GM20431 (cell line): ENCODE results near the gene ENPP4.
"Not testable (repeated sequence)": the region's sequence is repeated elsewhere in the genome, so short reads cannot be mapped to it uniquely, and the experiment has no call there.

ENCODE experiments used
- in situ Hi-C: fragments of 300-500 bp; cut with MseI, MboI; formaldehyde crosslinking; loops from one replicate; pipeline ENCODE4 v1.15.0; 2020; ENCODE audit warnings: low sequenced_read_pairs; ENCODE audit not compliant: unreplicated experiment

Gene ENPP4

GRCh38 chr6:46129629-46130511 lies at the start of gene ENPP4:
Gene ENPP4 (plus strand): TSS chr6:46129989. CDS start chr6:46139584, 9,595 bp downstream.
- in situ Hi-C loops = no loop called here

GRCh38 chr6:46080111-46080510 lies 49.7 kb upstream of the ENPP4 start:
- in situ Hi-C loops = loop anchor here (25.0 kb wide), 2 partner anchors 332 to 557 kb away; no protein-coding TSS in a partner anchor

- in situ Hi-C loops = loop anchor here (25.0 kb wide), 2 partner anchors 327 to 552 kb away; no protein-coding TSS in a partner anchor
Measured at GRCh38 chr6:46085688-46086087, 44.1 kb upstream of the ENPP4 start.

GRCh38 chr6:46090115-46091079 lies 39.4 kb upstream of the ENPP4 start:
- in situ Hi-C loops = loop anchor here (25.0 kb wide), 2 partner anchors 322 to 547 kb away; no protein-coding TSS in a partner anchor

- in situ Hi-C loops = loop anchor here (25.0 kb wide), 2 partner anchors 321 to 546 kb away; no protein-coding TSS in a partner anchor
Measured at GRCh38 chr6:46091080-46091478, 38.7 kb upstream of the ENPP4 start.

GRCh38 chr6:46095251-46095650 lies 34.5 kb upstream of the ENPP4 start:
- in situ Hi-C loops = loop anchor here (25.0 kb wide), 2 partner anchors 317 to 542 kb away; no protein-coding TSS in a partner anchor

- in situ Hi-C loops = loop anchor here (25.0 kb wide), 2 partner anchors 315 to 540 kb away; no protein-coding TSS in a partner anchor
Measured at GRCh38 chr6:46097366-46097765, 32.4 kb upstream of the ENPP4 start.

GRCh38 chr6:46098678-46099077 lies 31.1 kb upstream of the ENPP4 start:
- in situ Hi-C loops = loop anchor here (25.0 kb wide), 2 partner anchors 314 to 539 kb away; no protein-coding TSS in a partner anchor

- in situ Hi-C loops = loop anchor here (25.0 kb wide), 2 partner anchors 312 to 537 kb away; no protein-coding TSS in a partner anchor
Measured at GRCh38 chr6:46099952-46100351, 29.8 kb upstream of the ENPP4 start.

- in situ Hi-C loops = no loop called here
Measured at GRCh38 chr6:46102123-46102522, 27.7 kb upstream of the ENPP4 start.

GRCh38 chr6:46103441-46104115 lies 26.2 kb upstream of the ENPP4 start:
- in situ Hi-C loops = no loop called here

GRCh38 chr6:46104209-46104608 lies 25.6 kb upstream of the ENPP4 start:
- in situ Hi-C loops = no loop called here

GRCh38 chr6:46105568-46105967 lies 24.2 kb upstream of the ENPP4 start:
- in situ Hi-C loops = no loop called here

GRCh38 chr6:46113370-46113769 lies 16.4 kb upstream of the ENPP4 start:
- in situ Hi-C loops = no loop called here

GRCh38 chr6:46115634-46116033 lies 14.2 kb upstream of the ENPP4 start:
- in situ Hi-C loops = no loop called here

GRCh38 chr6:46116289-46116688 lies 13.5 kb upstream of the ENPP4 start:
- in situ Hi-C loops = no loop called here

- in situ Hi-C loops = no loop called here
Measured at GRCh38 chr6:46118157-46118556, 11.6 kb upstream of the ENPP4 start.

GRCh38 chr6:46118836-46119235 lies 11.0 kb upstream of the ENPP4 start:
- in situ Hi-C loops = no loop called here

GRCh38 chr6:46119679-46120078 lies 10.1 kb upstream of the ENPP4 start:
- in situ Hi-C loops = not testable (repeated sequence)

- in situ Hi-C loops = no loop called here
Measured at GRCh38 chr6:46128476-46128875, 1.3 kb upstream of the ENPP4 start.
